ENCODE results near the gene LCN15.

The LCN15 gene

GRCh38 chr9:136746621-136747020 lies 17.7 kb downstream of the LCN15 start:
- Histone ChIP-seq H3K9me3 (ENCODE audit: insufficient read depth, low read length) (peaks cover 5% of the 10 kb centered on the region; the same call in 1 of the 2 replicates), H3K27ac (ENCODE audit: low read depth, low read length) (no peak overlapping the region), H3K4me2 (ENCODE audit: low read depth, low read length, poor library complexity, severe bottlenecking) (no peak overlapping the region), H3K4me3 (ENCODE audit: insufficient read depth, low read length, poor library complexity, severe bottlenecking) (no peak overlapping the region), H3F3A (ENCODE audit: insufficient read depth) (no peaks in the 10 kb centered on the region), H3K9me2 (replicated peaks; ENCODE audit: insufficient read depth, low read length) (no peaks in the 10 kb centered on the region), H3K36me3 (ENCODE audit: low read length) (no peaks in the 10 kb centered on the region), H3K27me3 (ENCODE audit: low read length) (no peaks in the 10 kb centered on the region; the same call in 1 of the 2 replicates), H3K79me2 (ENCODE audit: insufficient read depth, low read length) (no peaks in the 10 kb centered on the region), H4K20me1 (ENCODE audit: low read depth, low read length) (no peaks in the 10 kb centered on the region), H3K9ac (ENCODE audit: low read length) (no peak overlapping the region), H2AFZ (ENCODE audit: low read depth, low read length, severe bottlenecking) (no peak overlapping the region)
- TF ChIP-seq, protein P1, sequence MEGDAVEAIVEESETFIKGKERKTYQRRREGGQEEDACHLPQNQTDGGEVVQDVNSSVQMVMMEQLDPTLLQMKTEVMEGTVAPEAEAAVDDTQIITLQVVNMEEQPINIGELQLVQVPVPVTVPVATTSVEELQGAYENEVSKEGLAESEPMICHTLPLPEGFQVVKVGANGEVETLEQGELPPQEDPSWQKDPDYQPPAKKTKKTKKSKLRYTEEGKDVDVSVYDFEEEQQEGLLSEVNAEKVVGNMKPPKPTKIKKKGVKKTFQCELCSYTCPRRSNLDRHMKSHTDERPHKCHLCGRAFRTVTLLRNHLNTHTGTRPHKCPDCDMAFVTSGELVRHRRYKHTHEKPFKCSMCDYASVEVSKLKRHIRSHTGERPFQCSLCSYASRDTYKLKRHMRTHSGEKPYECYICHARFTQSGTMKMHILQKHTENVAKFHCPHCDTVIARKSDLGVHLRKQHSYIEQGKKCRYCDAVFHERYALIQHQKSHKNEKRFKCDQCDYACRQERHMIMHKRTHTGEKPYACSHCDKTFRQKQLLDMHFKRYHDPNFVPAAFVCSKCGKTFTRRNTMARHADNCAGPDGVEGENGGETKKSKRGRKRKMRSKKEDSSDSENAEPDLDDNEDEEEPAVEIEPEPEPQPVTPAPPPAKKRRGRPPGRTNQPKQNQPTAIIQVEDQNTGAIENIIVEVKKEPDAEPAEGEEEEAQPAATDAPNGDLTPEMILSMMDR (IDR thresholded peaks at IDR 0.05; ENCODE audit: insufficient read depth, low read length, poor library complexity, severe bottlenecking) = no peak
- TF ChIP-seq EZH2phosphoT487 (conservative IDR thresholded peaks at IDR 0.05; ENCODE audit: low read length) = no peak

DNA sequence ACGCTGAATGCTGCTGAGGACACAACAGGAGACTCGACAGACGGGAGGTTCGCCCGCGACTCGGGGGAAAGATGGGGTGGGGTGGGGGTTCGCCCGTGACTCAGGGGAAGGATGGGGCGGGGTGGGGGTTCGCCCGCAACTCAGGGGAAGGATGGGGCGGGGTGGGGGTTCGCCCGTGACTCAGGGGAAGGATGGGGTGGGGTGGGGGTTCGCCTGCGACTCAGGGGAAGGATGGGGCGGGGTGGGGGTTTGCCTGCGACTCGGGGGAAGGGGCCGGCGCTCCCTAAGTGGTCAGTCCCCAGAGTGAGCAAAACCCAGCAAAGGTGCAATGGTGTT lies 18.2 kb downstream of the LCN15 start:
- Histone ChIP-seq H3F3A (ENCODE audit: insufficient read depth) (no peaks in the 10 kb centered on the region), H3K79me2 (ENCODE audit: insufficient read depth, low read length) (no peaks in the 10 kb centered on the region), H4K20me1 (ENCODE audit: low read depth, low read length) (no peaks in the 10 kb centered on the region), H3K36me3 (ENCODE audit: low read length) (no peaks in the 10 kb centered on the region), H3K4me2 (ENCODE audit: low read depth, low read length, poor library complexity, severe bottlenecking) (no peak overlapping the region), H2AFZ (ENCODE audit: low read depth, low read length, severe bottlenecking) (no peak overlapping the region), H3K27ac (ENCODE audit: low read depth, low read length) (no peak overlapping the region), H3K9ac (ENCODE audit: low read length) (no peak overlapping the region), H3K27me3 (ENCODE audit: low read length) (no peaks in the 10 kb centered on the region; the same call in 1 of the 2 replicates), H3K9me2 (replicated peaks; ENCODE audit: insufficient read depth, low read length) (no peaks in the 10 kb centered on the region), H3K9me3 (ENCODE audit: insufficient read depth, low read length) (peaks cover under 1% of the 10 kb centered on the region; the same call in 1 of the 2 replicates), H3K4me3 (ENCODE audit: insufficient read depth, low read length, poor library complexity, severe bottlenecking) (no peak overlapping the region)
- TF ChIP-seq, protein P1 (IDR thresholded peaks at IDR 0.05; ENCODE audit: insufficient read depth, low read length, poor library complexity, severe bottlenecking) = no peak

DNA sequence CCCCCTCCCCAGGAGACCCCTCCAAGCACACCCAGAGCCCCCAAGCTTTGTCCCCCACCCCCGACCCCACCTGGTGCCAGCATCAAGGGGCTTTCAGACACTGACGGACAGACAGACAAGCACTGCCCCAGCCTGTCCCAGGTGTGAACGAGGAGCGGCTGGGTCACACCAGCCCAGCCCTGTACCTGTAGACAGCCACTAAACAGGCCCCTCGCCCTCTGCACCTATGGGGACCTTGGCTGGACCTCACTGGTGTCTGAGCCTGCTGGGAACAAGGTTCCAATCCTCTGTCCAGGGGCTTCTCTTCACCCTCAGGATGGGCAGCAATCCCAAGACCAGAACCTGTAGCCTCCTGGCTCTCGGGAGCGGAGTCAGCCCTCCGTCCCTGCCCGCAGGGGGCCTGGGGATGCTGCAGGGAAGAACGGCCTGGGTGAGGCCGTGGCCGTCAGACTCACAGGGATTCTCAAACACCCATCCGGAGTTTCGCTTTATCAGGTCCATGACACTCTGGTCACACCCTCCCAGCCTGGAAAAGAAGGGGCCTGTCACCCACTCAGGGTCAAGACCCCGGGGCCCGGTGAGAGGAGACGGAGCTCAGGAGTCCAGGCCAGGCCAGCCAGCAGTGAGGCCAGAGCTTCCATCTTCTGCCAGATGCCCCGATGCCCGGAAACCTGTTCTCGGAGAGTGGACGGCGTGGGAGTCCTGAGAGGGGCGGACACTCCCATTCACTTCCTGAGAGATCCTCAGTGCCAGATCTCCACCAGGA lies 18.7 kb downstream of the LCN15 start:
- Histone ChIP-seq H3K27me3 (ENCODE audit: low read length) (no peaks in the 10 kb centered on the region; the same call in 1 of the 2 replicates), H3K4me2 (ENCODE audit: low read depth, low read length, poor library complexity, severe bottlenecking) (no peak overlapping the region), H3K4me3 (ENCODE audit: insufficient read depth, low read length, poor library complexity, severe bottlenecking) (no peak overlapping the region), H3K79me2 (ENCODE audit: insufficient read depth, low read length) (no peaks in the 10 kb centered on the region), H2AFZ (ENCODE audit: low read depth, low read length, severe bottlenecking) (no peak overlapping the region), H4K20me1 (ENCODE audit: low read depth, low read length) (no peaks in the 10 kb centered on the region), H3K9ac (ENCODE audit: low read length) (no peak overlapping the region), H3F3A (ENCODE audit: insufficient read depth) (no peaks in the 10 kb centered on the region), H3K9me2 (replicated peaks; ENCODE audit: insufficient read depth, low read length) (no peaks in the 10 kb centered on the region), H3K27ac (ENCODE audit: low read depth, low read length) (no peak overlapping the region), H3K36me3 (ENCODE audit: low read length) (no peaks in the 10 kb centered on the region), H3K9me3 (ENCODE audit: insufficient read depth, low read length) (no peaks in the 10 kb centered on the region)
- TF ChIP-seq EZH2phosphoT487 (conservative IDR thresholded peaks at IDR 0.05; ENCODE audit: low read length) = no peak
- TF ChIP-seq, protein P1 (IDR thresholded peaks at IDR 0.05; ENCODE audit: insufficient read depth, low read length, poor library complexity, severe bottlenecking) = no peak
